ENCODE measurements around the gene SYNPR.

Gene SYNPR

DNA sequence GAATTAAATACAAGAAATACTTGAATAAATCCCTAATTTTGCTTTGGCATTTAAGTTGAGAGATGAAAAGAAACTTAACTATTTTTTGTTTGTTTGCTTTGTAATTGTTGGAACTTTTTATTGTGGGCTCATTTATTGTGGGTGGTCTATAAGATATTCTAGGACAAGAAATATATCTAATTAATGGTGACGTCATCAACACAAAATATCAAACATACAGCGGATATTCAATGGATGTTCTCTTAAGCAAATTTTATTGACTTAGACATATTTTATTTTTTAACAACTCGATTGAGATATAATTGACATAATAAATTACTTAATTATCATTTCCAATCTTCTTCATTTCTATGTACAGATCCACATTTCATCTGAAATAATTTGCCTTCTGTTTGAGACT is 30.0 kb downstream of the SYNPR start:
- no peak for DNase-seq

GRCh38 chr3:63309768-63310167 is 31.7 kb downstream of the SYNPR start:
- no peak for DNase-seq

DNA sequence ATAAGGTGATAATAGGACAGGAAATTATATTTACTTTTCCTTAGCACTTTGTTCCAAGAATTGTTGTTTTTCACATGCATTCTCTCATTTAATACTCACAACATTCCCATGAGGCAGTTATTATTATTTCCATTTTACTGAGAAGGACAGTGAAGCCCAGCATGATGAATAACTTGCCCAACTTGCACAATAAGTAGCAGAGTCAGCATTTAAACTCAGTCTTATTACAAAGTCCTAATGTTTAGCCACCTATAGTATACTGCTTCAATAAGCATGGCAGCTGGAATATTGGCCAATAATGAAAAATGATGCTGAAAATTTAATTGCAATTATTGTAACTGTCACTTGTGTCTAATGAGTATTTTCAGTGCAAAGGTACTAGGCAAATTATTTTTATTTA is 45.7 kb downstream of the SYNPR start:
- DNase-seq, result no peak

GRCh38 chr3:63324621-63325020 is 46.5 kb downstream of the SYNPR start:
- no peak for DNase-seq

GRCh38 chr3:63325386-63325785 is 47.3 kb downstream of the SYNPR start:
- DNase-seq, result no peak

GRCh38 chr3:63328365-63328764 is 50.3 kb downstream of the SYNPR start:
- peak; percentile 54 for DNase-seq

DNA sequence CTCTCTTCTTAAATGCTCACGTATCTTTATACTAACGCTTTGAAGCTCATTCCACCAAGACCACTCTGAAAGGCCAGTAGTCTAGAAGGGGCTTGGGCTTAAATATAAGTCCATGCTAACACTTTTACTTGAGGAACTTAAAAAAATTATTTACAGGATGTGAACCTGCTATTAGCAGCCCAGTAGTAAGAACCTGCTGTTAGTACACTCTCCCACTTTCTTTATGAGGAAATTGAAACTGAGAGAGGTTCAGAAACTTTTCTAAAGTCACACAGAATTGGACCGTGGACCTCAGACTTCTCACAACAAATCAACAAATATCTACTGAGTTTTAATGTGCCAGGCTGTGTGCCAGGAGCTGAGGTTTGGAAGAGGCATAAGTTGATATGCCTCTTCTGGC is 53.4 kb downstream of the SYNPR start:
- DNase-seq, result no peak

DNA sequence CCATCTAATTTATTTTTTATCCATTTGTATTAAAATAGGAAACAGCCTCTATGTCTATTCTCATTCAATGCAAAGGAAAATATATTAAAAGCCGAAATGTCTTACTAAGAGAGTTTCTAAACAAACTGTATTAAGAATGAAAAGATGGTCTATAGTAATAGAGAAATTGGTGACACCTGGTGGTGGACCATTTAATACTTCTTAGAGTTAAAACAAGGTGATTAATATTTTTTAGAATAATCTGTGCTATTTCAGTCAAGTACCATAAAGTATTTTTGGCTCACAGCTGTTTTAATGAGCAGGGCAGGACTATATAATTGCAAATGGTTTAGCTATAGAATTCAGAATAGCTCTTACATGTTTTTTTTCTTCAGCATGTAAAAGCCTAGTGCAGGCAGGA is 55.7 kb downstream of the SYNPR start:
- no peak for DNase-seq

- DNase-seq, result no peak
Measured at GRCh38 chr3:63338351-63338750, 60.2 kb downstream of the SYNPR start.

DNA sequence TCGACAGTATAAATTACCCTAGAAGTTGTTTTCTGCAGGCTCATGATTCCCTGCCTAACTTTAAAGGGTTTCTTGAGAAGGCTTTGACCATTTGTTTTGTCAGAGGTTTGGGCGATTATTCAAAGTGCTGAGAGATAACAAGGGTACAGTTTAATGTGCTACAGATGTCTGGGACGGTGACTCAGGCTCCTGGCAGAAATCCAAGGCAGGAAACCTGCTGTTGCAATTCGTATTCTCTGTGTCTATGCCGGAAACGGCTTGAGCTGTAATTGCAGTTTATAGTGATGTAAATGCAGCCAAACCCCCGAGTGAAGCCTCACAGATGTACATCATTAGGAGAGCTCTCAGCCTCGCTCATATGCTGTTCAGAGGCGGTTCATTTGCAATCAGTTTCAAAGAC is 65.6 kb downstream of the SYNPR start:
- DNase-seq, result peak; percentile 99

- DNase-seq, result no peak
Measured at GRCh38 chr3:63344661-63345060, 66.6 kb downstream of the SYNPR start.

- peak; percentile 69 for DNase-seq
Measured at GRCh38 chr3:63349583-63350573, 71.8 kb downstream of the SYNPR start.

GRCh38 chr3:63351159-63352007 is 73.3 kb downstream of the SYNPR start:
- peak; percentile 61 for DNase-seq

DNA sequence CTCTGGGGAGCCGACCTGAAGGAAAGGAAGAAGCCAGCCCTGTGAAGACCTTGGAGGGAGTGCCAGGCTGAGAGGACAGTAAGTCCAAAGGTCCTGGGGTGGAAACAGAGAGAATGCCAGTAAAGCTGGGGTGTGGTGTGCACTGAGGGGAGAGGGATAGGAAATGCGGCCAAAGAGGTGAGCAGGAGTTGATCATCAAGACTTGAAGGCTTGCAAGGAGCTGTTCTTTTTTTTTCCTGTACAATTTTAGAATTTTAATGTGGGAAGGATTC is 73.8 kb downstream of the SYNPR start:
- no peak for DNase-seq

DNA sequence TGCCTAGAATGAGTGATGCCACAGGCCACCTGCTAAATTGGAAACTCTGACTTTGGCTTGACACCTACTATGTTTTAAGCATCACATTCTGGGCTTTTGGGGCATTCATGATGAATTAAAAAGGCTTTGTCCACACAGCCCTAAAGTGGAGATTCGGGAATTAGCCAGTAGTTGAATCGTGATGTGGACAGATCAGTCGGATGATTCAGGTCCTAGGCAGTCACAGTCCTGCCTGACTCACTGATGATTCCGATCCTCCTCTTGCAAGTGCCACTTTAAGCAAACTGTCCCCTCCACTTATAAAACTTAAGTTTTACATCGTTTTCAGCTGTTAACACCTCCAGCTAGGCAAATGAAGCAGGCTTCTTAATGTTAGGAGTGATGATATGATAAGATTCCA is 75.3 kb downstream of the SYNPR start:
- peak; percentile 62 for DNase-seq

DNA sequence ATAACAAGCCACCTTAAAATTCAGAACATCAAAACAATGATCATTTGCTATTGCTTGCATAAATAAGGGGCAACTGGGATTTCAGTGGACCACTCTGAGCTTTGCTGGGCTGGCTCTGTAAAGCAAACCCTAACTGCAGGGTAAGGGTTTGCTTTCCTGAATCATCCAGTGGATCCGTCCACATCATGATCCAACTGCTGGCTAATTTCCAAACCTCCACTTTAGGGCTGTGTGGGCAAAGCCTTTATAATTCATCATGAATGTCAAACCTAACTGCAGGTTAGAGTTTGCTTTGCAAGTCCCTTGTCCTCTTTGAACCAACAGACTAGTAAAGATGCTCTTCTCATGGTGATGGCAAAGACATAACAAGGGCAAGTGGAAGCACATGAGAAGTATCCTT is 76.1 kb downstream of the SYNPR start:
- peak; percentile 12 for DNase-seq

DNA sequence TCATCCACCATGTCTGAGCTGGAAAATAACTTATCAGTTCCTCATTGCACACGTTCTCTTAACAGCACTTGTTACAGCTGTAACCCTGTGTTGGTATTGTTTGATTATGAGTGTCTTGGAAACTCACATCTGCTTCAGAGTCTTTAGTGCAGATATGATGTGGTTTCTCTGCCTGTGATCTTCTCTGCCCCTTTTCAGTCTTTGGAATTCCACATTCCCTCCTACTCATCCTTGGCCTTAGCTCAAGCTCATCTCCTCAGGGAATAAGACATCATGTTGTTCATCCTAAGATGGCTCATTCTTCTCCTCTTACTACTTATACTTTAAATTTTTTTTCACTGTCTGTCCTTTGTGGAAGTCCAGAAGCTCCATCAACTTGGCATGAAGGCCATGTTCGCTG is 77.7 kb downstream of the SYNPR start:
- DNase-seq, result peak; percentile 85

DNA sequence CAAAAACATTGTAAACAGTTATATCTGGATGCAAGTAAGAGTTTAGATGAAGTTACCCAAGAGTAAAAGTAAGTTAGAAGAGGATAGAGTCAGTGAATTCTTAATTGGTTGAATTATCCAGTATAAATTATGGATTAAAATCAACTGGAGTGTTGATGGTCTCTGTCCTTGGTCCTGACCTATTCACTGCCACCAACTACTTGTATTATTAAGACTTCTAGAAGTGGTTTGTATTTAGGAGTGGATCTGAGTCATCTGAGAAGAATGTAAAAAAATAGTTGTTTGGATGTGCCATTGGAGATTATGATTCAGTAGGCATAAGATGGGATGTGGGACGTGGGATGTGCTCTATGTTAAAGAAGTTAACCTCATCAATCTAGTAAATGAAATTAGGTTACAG is 86.4 kb downstream of the SYNPR start:
- peak; percentile 56 for DNase-seq

- DNase-seq, result no peak
Measured at GRCh38 chr3:63364910-63365309, 86.8 kb downstream of the SYNPR start.

GRCh38 chr3:63365671-63366070 is 87.6 kb downstream of the SYNPR start:
- DNase-seq, result no peak

- no peak for DNase-seq
Measured at GRCh38 chr3:63370094-63370493, 92.0 kb downstream of the SYNPR start.

DNA sequence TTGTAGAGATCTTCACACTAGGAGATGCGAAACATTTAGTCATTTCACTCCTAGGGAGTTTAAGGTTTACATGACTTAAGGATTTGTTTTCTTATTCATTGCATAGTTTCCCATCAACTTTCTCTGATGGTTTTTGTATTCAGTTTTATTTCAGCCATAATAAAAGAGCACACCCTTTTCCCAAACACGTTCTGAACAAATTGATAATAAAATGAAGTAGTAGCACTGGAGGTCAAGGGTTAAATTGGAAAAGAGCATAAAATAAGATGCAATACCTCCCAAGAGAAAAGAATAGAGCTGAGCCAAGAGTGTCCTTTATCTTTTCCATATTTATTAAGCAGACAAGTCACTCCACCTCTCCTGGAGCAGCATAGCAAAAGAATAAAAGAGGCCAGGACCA is 104.9 kb downstream of the SYNPR start:
- no peak for DNase-seq

DNA sequence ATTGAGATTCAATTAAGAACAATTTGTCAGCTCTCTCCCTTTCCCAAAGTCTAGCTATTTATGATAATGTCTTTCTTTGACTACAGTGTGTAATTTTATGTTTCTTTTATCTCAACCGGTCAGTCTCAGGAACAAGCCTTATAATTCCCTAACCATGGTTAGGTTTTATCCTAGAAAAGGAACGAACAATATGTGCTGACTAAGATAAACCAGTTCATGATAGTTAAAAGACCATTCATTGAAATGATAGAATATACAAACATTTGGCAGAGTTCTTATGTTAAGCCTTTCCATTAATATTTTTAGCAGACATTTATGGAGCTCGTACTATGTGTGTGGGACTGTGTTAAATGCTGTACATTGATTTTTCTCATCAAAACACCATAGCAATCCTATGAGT is 106.3 kb downstream of the SYNPR start:
- DNase-seq, result no peak

GRCh38 chr3:63385629-63386028 is 107.5 kb downstream of the SYNPR start:
- no peak for DNase-seq

Data from fibroblast of skin of abdomen (primary cell).